IMR-90 (cell line): ENCODE results near the gene ERC2. TPM values are rescaled to one million over a fixed set of nuclear protein-coding genes. Genes with fewer than 3 reads are reported as not detected.

ENCODE experiments used
- ATAC-seq: fragments of 200-7000 bp; cut with Tn5 transposase; 2 replicates; pipeline ENCODE4 v1.9.1; 2020; ENCODE audit warnings: low read depth, mild to moderate bottlenecking, moderate library complexity
- BruUV-seq: library from RNA; stranded (reverse); fragments of 400-500 nt; replicated peaks from 2 replicates; lab custom pipeline; 2021; lab: Mats Ljungman, UMichigan
- CTCF ChIA-PET: fragments of 300-600 bp; formaldehyde crosslinking; extraction: SDS; loops from one replicate; lab custom pipeline; 2021; ENCODE audit warnings: antibody characterized with exemption; lab: Yijun Ruan, JAX
- POLR2A ChIA-PET: fragments of 300-600 bp; sonication (Branson Sonifier 250); formaldehyde crosslinking; loops from one replicate; lab custom pipeline; 2022; ENCODE audit warnings: antibody characterized with exemption; ENCODE audit not compliant: unreplicated experiment; lab: Charles Lee
- DNase-seq: peaks from one replicate; pipeline ENCODE4 v3.0.0; 2013
- H2AFZ ChIP-seq: replicated peaks from 2 replicates; pipeline ENCODE3; 2013; ENCODE audit warnings: low read length, mild to moderate bottlenecking; ENCODE audit not compliant: poor library complexity
- H2AK5ac ChIP-seq: 2 replicates; pipeline ENCODE4 v1.6.1; 2013; ENCODE audit warnings: low read depth, low read length, inconsistent platforms
- H2AK9ac ChIP-seq: replicated peaks from 2 replicates; pipeline ENCODE3; 2013; ENCODE audit warnings: mild to moderate bottlenecking, low read depth, low read length, moderate library complexity; ENCODE audit not compliant: poor library complexity
- H2BK120ac ChIP-seq: 2 replicates; pipeline ENCODE4 v1.6.1; 2013; ENCODE audit warnings: low read depth, low read length, inconsistent platforms
- H2BK15ac ChIP-seq: 3 replicates; pipeline ENCODE4 v1.6.1; 2013; ENCODE audit warnings: low read depth, low read length, inconsistent platforms
- H2BK20ac ChIP-seq: 2 replicates; pipeline ENCODE4 v1.6.1; 2013; ENCODE audit warnings: low read depth, mild to moderate bottlenecking, inconsistent platforms, low read length, moderate library complexity
- H2BK5ac ChIP-seq: 2 replicates; pipeline ENCODE4 v1.6.1; 2013; ENCODE audit warnings: mild to moderate bottlenecking, low read depth, low read length, inconsistent platforms; ENCODE audit not compliant: poor library complexity, severe bottlenecking
- H3K14ac ChIP-seq: replicated peaks from 2 replicates; pipeline ENCODE4 v1.6.1; 2013; ENCODE audit warnings: low read depth, low read length, inconsistent platforms
- H3K18ac ChIP-seq: 2 replicates; pipeline ENCODE4 v1.6.1; 2013; ENCODE audit warnings: low read depth, low read length, control low read depth
- H3K23ac ChIP-seq: 2 replicates; pipeline ENCODE4 v1.6.1; 2013; ENCODE audit warnings: low read depth, low read length, inconsistent platforms
- H3K27ac ChIP-seq: 2 replicates; pipeline ENCODE4 v1.5.1; 2013; ENCODE audit warnings: mild to moderate bottlenecking, control low read depth, low read length; ENCODE audit not compliant: insufficient read depth
- H3K27me3 ChIP-seq: 2 replicates; pipeline ENCODE4 v1.6.1; 2013; ENCODE audit warnings: low read length; ENCODE audit not compliant: control insufficient read depth, insufficient read depth
- H3K36me3 ChIP-seq: 2 replicates; pipeline ENCODE4 v1.6.1; 2013; ENCODE audit warnings: low read length, mixed read lengths; ENCODE audit not compliant: control insufficient read depth, insufficient read depth
- H3K4ac ChIP-seq: 2 replicates; pipeline ENCODE4 v1.6.1; 2013; ENCODE audit warnings: low read depth, low read length, inconsistent platforms
- H3K4me1 ChIP-seq: 2 replicates; pipeline ENCODE4 v1.6.1; 2013; ENCODE audit warnings: low read length, mixed read lengths; ENCODE audit not compliant: control insufficient read depth, insufficient read depth
- H3K4me2 ChIP-seq: 2 replicates; pipeline ENCODE4 v1.6.1; 2013; ENCODE audit warnings: low read depth, mild to moderate bottlenecking, control low read depth, low read length, moderate library complexity
- H3K4me3 ChIP-seq: 2 replicates; pipeline ENCODE4 v1.5.1; 2013; ENCODE audit warnings: low read depth, mild to moderate bottlenecking, control low read depth, low read length, moderate library complexity; ENCODE audit not compliant: insufficient read depth
- H3K56ac ChIP-seq: 2 replicates; pipeline ENCODE4 v1.6.1; 2013; ENCODE audit warnings: low read length, inconsistent platforms; ENCODE audit not compliant: insufficient read depth; ENCODE audit errors: extremely low read depth
- H3K79me1 ChIP-seq, 2 experiments: 2 replicates each; pipeline ENCODE4 v1.6.1; 2013; ENCODE audit warnings: low read length in 2 of 2, inconsistent platforms in 1 of 2, low read depth in 1 of 2
- H3K9ac ChIP-seq: 2 replicates; pipeline ENCODE4 v1.6.1; 2013; ENCODE audit warnings: low read depth, low read length, control low read depth
- H3K9me1 ChIP-seq: 2 replicates; pipeline ENCODE4 v1.6.1; 2013; ENCODE audit warnings: low read length, inconsistent platforms; ENCODE audit not compliant: insufficient read depth
- H3K9me3 ChIP-seq: 2 replicates; pipeline ENCODE4 v1.6.1; 2013; ENCODE audit warnings: low read length; ENCODE audit not compliant: control insufficient read depth, insufficient read depth
- H4K20me1 ChIP-seq: 2 replicates; pipeline ENCODE4 v1.6.1; 2013; ENCODE audit warnings: low read length, inconsistent platforms; ENCODE audit not compliant: insufficient read depth
- H4K5ac ChIP-seq: 2 replicates; pipeline ENCODE4 v1.6.1; 2013; ENCODE audit warnings: mild to moderate bottlenecking, low read depth, low read length, control low read depth
- H4K8ac ChIP-seq, 2 experiments: 2 replicates each; pipeline ENCODE4 v1.6.1; 2013; ENCODE audit warnings: low read depth in 2 of 2, low read length in 2 of 2, control low read depth in 1 of 2, inconsistent platforms in 1 of 2
- H4K91ac ChIP-seq: 2 replicates; pipeline ENCODE4 v1.6.1; 2013; ENCODE audit warnings: low read depth, low read length, inconsistent platforms; ENCODE audit not compliant: insufficient read depth
- CEBPB ChIP-seq: IDR thresholded peaks from 2 replicates; pipeline ENCODE4 v1.6.1; 2012; ENCODE audit warnings: low read depth, low read length, improper control_type of control experiment
- MAFK ChIP-seq: IDR thresholded peaks from 2 replicates; pipeline ENCODE4 v1.6.1; 2012; ENCODE audit warnings: low read depth, low read length, improper control_type of control experiment
- MAZ ChIP-seq: IDR thresholded peaks from 2 replicates; pipeline ENCODE4 v1.6.1; 2012; ENCODE audit warnings: low read depth, mild to moderate bottlenecking, low read length, improper control_type of control experiment, moderate library complexity, borderline replicate concordance
- MXI1 ChIP-seq: IDR thresholded peaks from 2 replicates; pipeline ENCODE4 v1.6.1; 2012; ENCODE audit warnings: low read depth, mild to moderate bottlenecking, low read length, moderate library complexity, borderline replicate concordance
- RAD21 ChIP-seq: IDR thresholded peaks from 2 replicates; pipeline ENCODE4 v1.6.1; 2012; ENCODE audit warnings: low read length, improper control_type of control experiment
- RCOR1 ChIP-seq: IDR thresholded peaks from 2 replicates; pipeline ENCODE4 v1.6.1; 2012; ENCODE audit warnings: mild to moderate bottlenecking, low read length, improper control_type of control experiment; ENCODE audit not compliant: insufficient replicate concordance
- RFX5 ChIP-seq: IDR thresholded peaks from 2 replicates; pipeline ENCODE4 v1.8.0; 2012; ENCODE audit warnings: low read depth, mild to moderate bottlenecking, low read length, moderate library complexity
- SMC3 ChIP-seq: fragments of 150-350 bp; IDR thresholded peaks from 2 replicates; pipeline ENCODE4 v1.6.1; 2016; ENCODE audit warnings: low read depth, mild to moderate bottlenecking, antibody characterized with exemption, low read length, moderate library complexity
- WGBS, 2 experiments: methylation state at CpG; one replicate each; pipeline versions ENCODE4 v1.1.5 to v1.1.7; 2013; ENCODE audit warnings: missing lambda C conversion rate in 2 of 2; ENCODE audit not compliant: insufficient read length in 1 of 2; ENCODE audit errors: extremely low coverage in 2 of 2; 5-methylcytosine and 5-hydroxymethylcytosine counted together
- dilution Hi-C: fragments of 300-500 bp; cut with HindIII; formaldehyde crosslinking; loops from one replicate; pipeline ENCODE4 v1.14.3; 2018; ENCODE audit warnings: low sequenced_read_pairs; ENCODE audit not compliant: unreplicated experiment
- in situ Hi-C: fragments of 300-500 bp; cut with MboI; formaldehyde crosslinking; loops from 3 replicates; pipeline ENCODE4 v1.14.3; 2019; ENCODE audit warnings: low sequenced_read_pairs, inconsistent platforms, mixed read lengths
- intact Hi-C: fragments of 100-400 bp; cut with micrococcal nuclease; formaldehyde crosslinking; loops from 2 replicates; pipeline ENCODE4 v1.10.0; 2022
- polyA plus RNA-seq, 3 experiments: library from polyadenylated mRNA; depleted of rRNA; stranded (reverse); fragments of >200 nt; gene quantifications; 2 replicates each; pipeline ENCODE4 v1.2.3, GENCODE V29; 2012; ENCODE audit warnings: low replicate concordance in 1 of 3
- total RNA-seq: library from RNA; depleted of rRNA; stranded (reverse); fragments of >200 nt; gene quantifications from 2 replicates; pipeline ENCODE4 v1.2.3, GENCODE V29; 2012

Gene ERC2
- total and polyA plus RNA-seq, 2 of the 4 experiments (the other 2 are of a cell fraction), result 0.17 to 0.18 TPM

DNA sequence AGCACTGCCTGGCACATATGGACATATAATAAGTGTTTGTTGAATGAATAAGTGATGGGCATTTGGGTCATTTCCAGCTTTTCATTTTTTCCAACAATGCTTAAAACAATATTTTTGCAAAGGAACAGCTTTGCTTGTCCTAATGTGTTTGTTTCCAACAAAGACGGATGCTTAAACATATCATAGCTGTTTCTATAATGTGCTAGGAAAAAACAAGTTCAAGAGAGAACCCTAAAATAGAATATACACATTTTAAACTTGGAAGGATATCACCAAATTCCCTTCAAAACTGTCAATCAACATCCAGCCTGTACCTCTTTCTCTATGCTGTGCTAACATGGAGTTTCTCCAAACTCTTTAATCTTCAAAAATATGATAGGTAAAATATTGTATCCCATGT, 756.6 kb downstream of the ERC2 start:
- no peak overlapping the region for H4K91ac ChIP-seq
- no peak overlapping the region for H2BK5ac ChIP-seq
- no peak overlapping the region for H3K4me3 ChIP-seq
- no peak overlapping the region for H4K5ac ChIP-seq
- in situ Hi-C loops, result no loop called here
- no peak overlapping the region for H3K27ac ChIP-seq
- no peak overlapping the region for H3K9ac ChIP-seq
- H2BK120ac ChIP-seq, result no peak overlapping the region
- no peaks in the 10 kb centered on the region for H4K20me1 ChIP-seq
- H3K4ac ChIP-seq, result no peak overlapping the region
- no peak for DNase-seq
- H4K8ac ChIP-seq, result no peak overlapping the region
- H2AFZ ChIP-seq, result no peak overlapping the region
- H3K27me3 ChIP-seq, result peaks cover 2% of the 10 kb centered on the region; the same call in 1 of the 2 replicates
- no peak overlapping the region for H3K14ac ChIP-seq
- H3K56ac ChIP-seq, result no peak overlapping the region
- no peak overlapping the region for H2AK5ac ChIP-seq
- no peak for ATAC-seq
- no peak overlapping the region for H3K18ac ChIP-seq
- H3K36me3 ChIP-seq, result no peaks in the 10 kb centered on the region
- CTCF ChIA-PET, result no interaction called here
- no CpG with 5 or more reads among the region's 1 CpG for WGBS, 2 experiments
- H3K23ac ChIP-seq, result no peak overlapping the region
- POLR2A ChIA-PET, result no interaction called here
- no peak overlapping the region for H2AK9ac ChIP-seq
- 0 out of 2 replicates have a peak, but pooled peaks cover 1% of the 10 kb centered on the region for H3K4me1 ChIP-seq
- dilution Hi-C loops, result no loop called here
- intact Hi-C loops, result no loop called here
- no peak for TF ChIP-seq CEBPB
- TF ChIP-seq MXI1, result no peak
- no peak for TF ChIP-seq RAD21
- TF ChIP-seq RCOR1, result no peak
- TF ChIP-seq SMC3, result no peak
- TF ChIP-seq RFX5, result no peak
- no peak for TF ChIP-seq MAZ
- no peak for TF ChIP-seq MAFK
- 0 out of 2 replicates have a peak, but pooled peaks cover 3% of the 10 kb centered on the region for H3K9me1 ChIP-seq
- H3K4me2 ChIP-seq, result no peak overlapping the region
- H2BK15ac ChIP-seq, result no peak overlapping the region
- BruUV-seq, result no TSS peak
- H2BK20ac ChIP-seq, result no peak overlapping the region
- no peaks in the 10 kb centered on the region for H3K9me3 ChIP-seq
- no peaks in the 10 kb centered on the region for H3K79me1 ChIP-seq
